ENCODE measurements around the gene SMC5.

The SMC5 gene

DNA sequence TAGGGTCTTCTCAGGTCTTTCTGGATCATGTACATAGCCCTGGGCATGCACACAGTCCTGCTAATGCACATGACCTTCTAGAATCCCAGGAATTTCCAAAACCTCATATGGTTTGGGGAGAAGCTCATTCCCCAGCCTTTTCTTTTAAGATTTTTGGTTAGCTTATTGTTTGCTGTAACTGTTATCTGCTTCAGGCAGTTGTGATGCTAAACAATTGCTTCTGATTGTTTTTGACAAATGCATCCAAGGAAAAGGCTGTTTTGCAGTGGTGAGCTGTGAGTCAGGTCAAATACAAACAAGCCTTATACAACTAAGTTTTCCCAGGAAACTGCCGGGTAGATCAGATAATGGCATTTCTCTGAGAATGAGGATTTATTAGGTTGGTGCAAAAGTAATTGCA is 32.7 kb downstream of the SMC5 start:
- no peak overlapping the region for H3K4me3 ChIP-seq (ENCODE audit: low read length)
- no peak for DNase-seq (ENCODE audit: low read depth)
- TF ChIP-seq, protein P1, sequence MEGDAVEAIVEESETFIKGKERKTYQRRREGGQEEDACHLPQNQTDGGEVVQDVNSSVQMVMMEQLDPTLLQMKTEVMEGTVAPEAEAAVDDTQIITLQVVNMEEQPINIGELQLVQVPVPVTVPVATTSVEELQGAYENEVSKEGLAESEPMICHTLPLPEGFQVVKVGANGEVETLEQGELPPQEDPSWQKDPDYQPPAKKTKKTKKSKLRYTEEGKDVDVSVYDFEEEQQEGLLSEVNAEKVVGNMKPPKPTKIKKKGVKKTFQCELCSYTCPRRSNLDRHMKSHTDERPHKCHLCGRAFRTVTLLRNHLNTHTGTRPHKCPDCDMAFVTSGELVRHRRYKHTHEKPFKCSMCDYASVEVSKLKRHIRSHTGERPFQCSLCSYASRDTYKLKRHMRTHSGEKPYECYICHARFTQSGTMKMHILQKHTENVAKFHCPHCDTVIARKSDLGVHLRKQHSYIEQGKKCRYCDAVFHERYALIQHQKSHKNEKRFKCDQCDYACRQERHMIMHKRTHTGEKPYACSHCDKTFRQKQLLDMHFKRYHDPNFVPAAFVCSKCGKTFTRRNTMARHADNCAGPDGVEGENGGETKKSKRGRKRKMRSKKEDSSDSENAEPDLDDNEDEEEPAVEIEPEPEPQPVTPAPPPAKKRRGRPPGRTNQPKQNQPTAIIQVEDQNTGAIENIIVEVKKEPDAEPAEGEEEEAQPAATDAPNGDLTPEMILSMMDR (conservative IDR thresholded peaks at IDR 0.05; ENCODE audit: low read depth, low read length), result no peak

GRCh38 chr9:70292253-70292652 is 33.5 kb downstream of the SMC5 start:
- no peak for DNase-seq (ENCODE audit: low read depth)
- TF ChIP-seq, protein P1 (conservative IDR thresholded peaks at IDR 0.05; ENCODE audit: low read depth, low read length), result no peak
- H3K4me3 ChIP-seq (ENCODE audit: low read length), result no peak overlapping the region

DNA sequence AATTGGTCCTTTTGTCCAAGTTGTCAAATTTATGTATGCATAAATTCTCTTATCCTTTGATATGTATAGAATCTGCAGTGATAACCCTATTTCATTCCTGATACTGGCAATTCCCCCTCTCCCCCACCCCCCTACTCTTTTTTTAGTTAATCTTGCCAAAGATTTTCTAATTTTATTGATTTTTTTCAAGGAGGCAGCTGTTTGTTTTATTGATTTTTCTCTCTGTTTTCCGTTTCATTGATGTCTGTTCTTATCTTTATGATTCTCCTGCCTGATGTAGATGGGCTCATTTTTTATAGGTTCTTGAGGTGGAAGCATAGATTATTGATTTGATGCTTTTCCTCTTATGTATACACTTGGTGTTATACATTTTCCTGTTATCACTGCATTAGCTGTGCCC is 34.4 kb downstream of the SMC5 start:
- no peak overlapping the region for H3K4me3 ChIP-seq (ENCODE audit: low read length)
- TF ChIP-seq, protein P1 (conservative IDR thresholded peaks at IDR 0.05; ENCODE audit: low read depth, low read length), result no peak
- DNase-seq (ENCODE audit: low read depth), result no peak

DNA sequence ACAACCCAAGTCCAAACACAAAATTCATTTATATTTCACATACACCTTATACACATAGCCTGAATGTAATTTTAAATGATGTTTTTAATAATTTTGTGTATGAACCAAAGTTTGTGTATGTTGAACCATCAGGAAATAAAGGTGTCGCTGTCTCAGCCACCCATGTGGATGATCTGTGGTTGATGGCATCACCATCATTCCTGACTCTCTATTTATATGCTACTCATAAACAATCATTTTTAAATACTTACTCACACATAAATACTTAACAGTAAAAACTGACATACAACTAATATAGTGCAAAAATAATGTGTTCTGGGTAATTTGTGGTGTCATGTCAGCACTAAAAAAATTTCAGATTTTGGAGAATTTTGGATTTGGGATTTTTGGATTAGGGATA is 38.4 kb downstream of the SMC5 start:
- TF ChIP-seq, protein P1 (conservative IDR thresholded peaks at IDR 0.05; ENCODE audit: low read depth, low read length), result no peak
- DNase-seq (ENCODE audit: low read depth), result no peak
- H3K4me3 ChIP-seq (ENCODE audit: low read length), result no peak overlapping the region

- H3K4me3 ChIP-seq (ENCODE audit: low read length), result no peak overlapping the region
- DNase-seq (ENCODE audit: low read depth), result no peak
- TF ChIP-seq, protein P1 (conservative IDR thresholded peaks at IDR 0.05; ENCODE audit: low read depth, low read length), result no peak
These were observed 39.5 kb downstream of the SMC5 start for GRCh38 chr9:70298245-70298771.

DNA sequence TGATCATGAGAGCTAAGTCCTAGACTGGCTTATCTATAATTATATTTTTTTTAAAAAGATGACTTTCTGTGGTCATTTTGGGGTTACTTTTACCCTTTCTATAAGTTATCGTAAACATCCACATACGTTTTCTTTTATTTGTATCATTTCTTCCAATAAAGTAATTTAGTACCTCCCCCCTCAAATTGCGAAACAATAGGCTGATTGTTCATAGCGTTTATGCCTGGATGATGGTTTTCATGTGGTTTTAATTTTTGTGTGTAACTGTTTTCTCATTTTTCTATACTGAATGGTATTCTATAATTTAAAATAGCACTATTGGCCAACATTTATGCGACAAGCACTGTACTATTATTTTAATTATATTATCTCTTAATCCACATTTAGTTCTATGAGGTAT is 44.5 kb downstream of the SMC5 start:
- TF ChIP-seq, protein P1 (conservative IDR thresholded peaks at IDR 0.05; ENCODE audit: low read depth, low read length), result no peak
- DNase-seq (ENCODE audit: low read depth), result no peak
- no peak overlapping the region for H3K4me3 ChIP-seq (ENCODE audit: low read length)

- TF ChIP-seq, protein P1 (conservative IDR thresholded peaks at IDR 0.05; ENCODE audit: low read depth, low read length), result no peak
- no peak for DNase-seq (ENCODE audit: low read depth)
- H3K4me3 ChIP-seq (ENCODE audit: low read length), result no peak overlapping the region
These were observed 46.0 kb downstream of the SMC5 start for GRCh38 chr9:70304810-70305209.

All from retinal pigment epithelial cell (primary cell).